ENCODE results near the gene DNMT1.

DNA sequence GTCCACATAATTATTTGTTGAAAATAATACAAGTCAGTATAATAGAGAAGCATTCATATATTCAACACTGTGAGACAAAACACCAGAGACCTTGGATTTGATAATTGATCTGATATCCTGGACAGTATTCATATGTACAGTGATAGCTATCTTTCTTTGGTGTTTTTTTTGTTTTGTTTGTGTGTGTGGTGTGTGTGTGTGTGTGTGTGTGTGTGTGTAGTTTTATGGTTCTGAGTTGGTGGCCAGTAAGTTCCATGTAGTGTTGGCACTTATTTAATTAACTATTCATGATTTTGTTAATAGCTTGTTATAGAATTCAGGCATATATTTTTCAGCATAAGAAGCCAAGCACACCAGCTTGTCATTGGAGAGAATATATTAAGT, 90.6 kb downstream of the DNMT1 start:
- TF ChIP-seq, protein P1, sequence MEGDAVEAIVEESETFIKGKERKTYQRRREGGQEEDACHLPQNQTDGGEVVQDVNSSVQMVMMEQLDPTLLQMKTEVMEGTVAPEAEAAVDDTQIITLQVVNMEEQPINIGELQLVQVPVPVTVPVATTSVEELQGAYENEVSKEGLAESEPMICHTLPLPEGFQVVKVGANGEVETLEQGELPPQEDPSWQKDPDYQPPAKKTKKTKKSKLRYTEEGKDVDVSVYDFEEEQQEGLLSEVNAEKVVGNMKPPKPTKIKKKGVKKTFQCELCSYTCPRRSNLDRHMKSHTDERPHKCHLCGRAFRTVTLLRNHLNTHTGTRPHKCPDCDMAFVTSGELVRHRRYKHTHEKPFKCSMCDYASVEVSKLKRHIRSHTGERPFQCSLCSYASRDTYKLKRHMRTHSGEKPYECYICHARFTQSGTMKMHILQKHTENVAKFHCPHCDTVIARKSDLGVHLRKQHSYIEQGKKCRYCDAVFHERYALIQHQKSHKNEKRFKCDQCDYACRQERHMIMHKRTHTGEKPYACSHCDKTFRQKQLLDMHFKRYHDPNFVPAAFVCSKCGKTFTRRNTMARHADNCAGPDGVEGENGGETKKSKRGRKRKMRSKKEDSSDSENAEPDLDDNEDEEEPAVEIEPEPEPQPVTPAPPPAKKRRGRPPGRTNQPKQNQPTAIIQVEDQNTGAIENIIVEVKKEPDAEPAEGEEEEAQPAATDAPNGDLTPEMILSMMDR (IDR thresholded peaks at IDR 0.05): no peak
- TF ChIP-seq POLR2A (IDR thresholded peaks at IDR 0.05): no peak

All from esophagus squamous epithelium (tissue), 4 donors.